ES-I3 (cell line): ENCODE measurements around the gene TACR2.

Source experiments
- H3K36me3 ChIP-seq: 2 replicates; pipeline ENCODE4 v1.6.1; 2013; ENCODE audit warnings: mild to moderate bottlenecking, low read length, control low read depth, moderate library complexity; ENCODE audit not compliant: insufficient read depth
- H3K4me1 ChIP-seq: 2 replicates; pipeline ENCODE4 v1.6.1; 2013; ENCODE audit warnings: mild to moderate bottlenecking, control low read depth, low read length; ENCODE audit not compliant: insufficient read depth
- H3K9ac ChIP-seq: 2 replicates; pipeline ENCODE4 v1.6.1; 2013; ENCODE audit warnings: low read depth, mild to moderate bottlenecking, low read length, moderate library complexity
- H3K9me3 ChIP-seq: 2 replicates; pipeline ENCODE4 v1.6.1; 2013; ENCODE audit warnings: mild to moderate bottlenecking, low read length, moderate library complexity; ENCODE audit not compliant: control insufficient read depth, insufficient read depth

Gene TACR2

DNA sequence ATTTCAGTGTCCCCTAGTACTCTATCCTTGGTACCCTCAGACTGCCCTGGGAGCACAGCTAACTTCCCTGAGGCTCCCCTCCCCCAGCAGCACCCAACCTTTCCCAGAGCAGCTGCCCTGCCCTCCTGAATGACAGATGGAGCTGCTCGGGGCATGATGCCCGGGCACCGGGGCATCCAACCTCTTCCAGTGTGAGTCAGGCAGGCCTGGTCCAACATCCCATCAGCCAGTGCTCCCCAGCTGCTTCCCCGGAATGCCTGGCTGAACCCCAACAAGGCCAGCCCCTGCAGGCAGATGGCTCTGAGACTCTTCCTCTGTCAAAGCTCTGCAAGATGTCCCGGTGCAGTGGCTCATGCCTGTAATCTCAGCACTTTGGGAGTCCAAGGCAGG lies 22.6 kb upstream of the TACR2 start:
- Histone ChIP-seq H3K9me3 (no peaks in the 10 kb centered on the region; the same call in 1 of the 2 replicates), H3K36me3 (no peaks in the 10 kb centered on the region), H3K4me1 (peaks cover 9% of the 10 kb centered on the region; the same call in 1 of the 2 replicates), H3K9ac (no peak overlapping the region)

DNA sequence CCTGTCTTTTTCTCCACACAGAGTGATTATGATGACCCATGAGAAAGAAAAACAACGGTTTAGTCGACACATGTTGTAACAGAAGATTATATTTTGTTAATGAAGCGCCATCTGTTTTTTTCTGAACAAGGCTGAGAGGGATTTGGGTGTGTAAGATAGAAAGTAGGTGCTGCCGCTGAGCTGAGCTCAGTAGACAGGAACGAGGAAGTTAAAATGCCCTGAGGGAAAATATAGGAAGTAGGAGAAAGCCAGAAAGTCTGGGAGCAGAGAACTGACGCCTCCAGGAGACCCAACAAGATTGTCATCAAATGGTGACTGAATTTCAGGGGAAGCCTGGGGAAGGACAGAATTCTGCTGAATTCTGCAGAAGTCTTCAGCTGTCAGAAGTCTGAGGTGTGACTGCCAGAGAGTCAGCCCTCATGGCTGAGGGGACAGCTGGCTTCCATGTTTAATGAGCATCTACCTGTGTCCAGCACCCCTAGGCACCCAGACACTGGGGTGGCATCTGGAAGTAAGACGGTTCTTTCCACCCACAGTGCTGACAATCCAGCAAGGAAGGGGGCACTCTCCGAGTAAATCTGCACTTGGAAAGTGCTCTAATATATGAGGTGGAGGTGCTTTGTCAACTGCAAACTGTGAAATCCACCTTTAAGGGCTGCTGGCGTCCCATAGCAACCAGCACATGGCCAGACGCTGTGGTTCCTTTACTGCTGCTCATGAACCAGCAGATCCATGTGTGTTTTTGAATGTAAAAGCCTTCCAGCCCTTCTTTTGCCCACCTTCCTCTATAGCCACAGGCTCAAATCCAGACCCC lies 22.0 kb upstream of the TACR2 start:
- no peak overlapping the region for H3K9ac ChIP-seq
- H3K4me1 ChIP-seq = peaks cover 9% of the 10 kb centered on the region; the same call in 1 of the 2 replicates
- H3K36me3 ChIP-seq = no peaks in the 10 kb centered on the region
- no peaks in the 10 kb centered on the region for H3K9me3 ChIP-seq

DNA sequence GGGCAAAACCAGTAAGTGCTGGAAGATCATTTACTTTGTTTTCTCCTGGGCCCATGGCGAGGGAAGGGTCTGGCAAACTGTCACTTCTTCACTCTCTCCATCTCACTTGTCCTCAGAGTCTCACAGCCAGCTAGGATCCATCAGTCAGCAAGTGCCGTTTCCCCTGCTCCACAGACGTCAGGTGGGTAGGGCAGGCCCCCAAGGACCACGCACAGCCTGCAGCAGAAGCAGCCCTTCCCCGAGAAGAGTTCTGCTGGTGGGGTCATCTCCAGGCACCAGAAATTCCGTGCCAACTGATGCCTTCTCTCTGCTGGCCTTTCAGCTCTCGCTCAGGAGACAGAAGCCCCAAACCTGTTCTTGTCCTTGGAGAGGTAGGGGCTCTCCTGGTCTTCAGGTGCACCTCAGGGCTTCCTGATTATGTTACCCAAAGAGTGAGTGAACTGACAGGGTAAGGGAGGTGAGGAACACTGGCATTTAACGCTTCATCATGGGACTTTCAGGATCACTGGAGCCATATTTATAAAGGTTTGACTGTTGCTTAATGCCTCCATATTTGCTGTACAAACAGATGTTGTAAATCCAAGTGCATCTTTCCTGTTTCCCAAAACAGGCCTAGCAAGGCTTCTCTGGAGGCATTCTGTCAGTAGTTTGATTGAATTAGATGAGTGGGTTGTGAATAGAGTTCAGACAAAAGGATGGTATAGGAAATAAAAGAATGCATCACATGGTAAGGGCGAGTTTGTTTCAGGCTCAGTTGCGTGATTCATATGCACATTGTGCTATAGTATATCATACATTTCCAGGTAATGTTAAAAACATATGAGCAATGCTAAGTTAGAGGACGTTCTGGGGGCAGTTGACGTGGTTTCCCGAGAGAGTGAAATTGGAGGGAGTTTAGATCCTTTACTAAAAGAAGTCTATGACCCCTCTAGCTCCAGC lies 20.9 kb upstream of the TACR2 start:
- Histone ChIP-seq H3K4me1 (peaks cover 9% of the 10 kb centered on the region; the same call in 1 of the 2 replicates), H3K9me3 (no peaks in the 10 kb centered on the region), H3K9ac (no peak overlapping the region), H3K36me3 (no peaks in the 10 kb centered on the region)

DNA sequence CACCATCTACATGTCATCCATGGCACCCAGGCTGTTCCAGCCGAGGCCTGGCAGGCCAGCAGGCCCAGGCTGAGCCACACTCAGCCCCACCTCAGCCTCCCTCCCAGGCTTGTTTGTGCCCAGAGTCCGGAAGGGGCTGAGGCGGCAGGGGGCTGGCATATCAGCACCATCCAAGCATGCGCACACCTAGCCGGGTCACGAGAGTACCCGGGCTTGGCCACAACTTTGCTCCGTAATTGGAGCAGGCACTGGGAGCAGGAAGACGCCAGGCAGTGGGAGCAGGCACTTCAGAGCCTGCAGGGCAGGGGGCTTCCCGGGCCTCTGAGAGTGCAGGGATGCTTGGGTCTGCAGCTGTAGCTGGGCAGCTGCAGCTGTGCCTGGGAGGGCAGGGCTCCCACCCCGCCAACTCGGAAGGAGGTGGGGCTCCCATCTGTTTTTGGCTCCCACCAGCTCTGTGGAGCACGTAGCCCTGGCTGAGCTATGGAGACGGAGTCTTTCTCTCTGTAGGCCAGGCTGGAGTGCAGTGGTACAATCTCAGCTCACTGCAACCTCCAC lies 19.3 kb upstream of the TACR2 start:
- no peaks in the 10 kb centered on the region for H3K36me3 ChIP-seq
- H3K9me3 ChIP-seq = no peaks in the 10 kb centered on the region
- peaks cover 9% of the 10 kb centered on the region; the same call in 1 of the 2 replicates for H3K4me1 ChIP-seq
- no peak overlapping the region for H3K9ac ChIP-seq

DNA sequence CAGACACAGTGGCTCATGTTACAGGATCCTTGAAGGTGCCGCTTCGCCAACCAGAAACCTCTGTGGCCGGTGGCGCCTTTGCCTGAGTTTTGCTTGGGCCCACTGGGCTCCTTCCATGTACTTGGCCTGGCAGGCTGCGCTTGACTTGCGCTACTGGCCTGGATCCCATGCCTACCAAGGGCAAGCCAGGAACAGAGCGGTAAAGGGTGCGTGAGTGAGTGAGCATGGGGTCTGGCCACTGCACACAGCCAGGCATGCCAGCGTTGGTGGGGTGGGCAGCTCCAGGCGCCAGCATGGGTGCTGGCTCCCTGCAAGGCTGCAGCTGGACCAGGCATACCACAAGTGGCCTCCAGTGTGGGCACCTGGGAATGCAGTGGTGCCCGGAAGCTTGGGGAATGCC lies 18.2 kb upstream of the TACR2 start:
- Histone ChIP-seq H3K36me3 (no peaks in the 10 kb centered on the region), H3K9ac (no peak overlapping the region), H3K4me1 (peaks cover 9% of the 10 kb centered on the region; the same call in 1 of the 2 replicates), H3K9me3 (no peaks in the 10 kb centered on the region)

DNA sequence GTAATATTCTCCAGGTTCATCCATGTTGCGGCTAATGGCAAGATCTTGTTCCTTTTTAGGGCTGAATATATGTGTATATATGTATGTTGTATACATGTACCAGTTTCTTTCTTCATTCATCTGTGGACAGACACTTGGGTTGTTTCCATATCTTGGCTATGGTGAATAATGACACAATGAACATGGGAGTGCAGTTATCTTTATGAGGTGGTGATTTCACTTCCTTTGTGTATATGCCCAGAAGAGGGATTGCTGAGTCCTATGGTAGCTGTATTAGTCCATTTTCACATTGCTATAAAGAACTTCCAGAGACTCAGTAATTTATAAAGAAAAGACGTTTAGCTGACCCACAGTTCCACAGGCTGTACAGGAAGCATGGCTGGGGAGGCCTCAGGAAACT lies 17.5 kb upstream of the TACR2 start:
- H3K36me3 ChIP-seq = no peaks in the 10 kb centered on the region
- H3K9me3 ChIP-seq = no peaks in the 10 kb centered on the region
- H3K9ac ChIP-seq = no peak overlapping the region
- peaks cover 9% of the 10 kb centered on the region; the same call in 1 of the 2 replicates for H3K4me1 ChIP-seq

DNA sequence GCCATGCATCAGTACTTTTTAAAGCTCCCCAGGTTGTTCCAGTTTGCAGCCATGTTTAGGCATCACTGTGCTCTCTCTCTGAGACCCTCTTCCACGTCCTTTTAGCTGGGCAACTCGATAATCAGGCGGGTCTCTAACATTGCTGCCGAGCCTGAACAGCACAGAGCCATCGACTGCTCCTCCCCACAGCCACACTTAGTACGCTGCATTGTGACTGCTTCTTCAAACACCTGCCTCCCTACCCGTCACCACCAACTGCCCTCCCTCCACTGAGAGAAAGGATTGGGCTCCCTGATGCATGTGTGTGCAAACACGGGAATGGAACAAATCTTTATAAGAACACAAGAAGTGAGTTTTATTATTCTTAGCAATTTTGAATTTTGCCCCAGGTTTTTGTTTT lies 11.4 kb upstream of the TACR2 start:
- Histone ChIP-seq H3K4me1 (no peaks in the 10 kb centered on the region), H3K36me3 (no peaks in the 10 kb centered on the region), H3K9me3 (no peaks in the 10 kb centered on the region), H3K9ac (no peak overlapping the region)

DNA sequence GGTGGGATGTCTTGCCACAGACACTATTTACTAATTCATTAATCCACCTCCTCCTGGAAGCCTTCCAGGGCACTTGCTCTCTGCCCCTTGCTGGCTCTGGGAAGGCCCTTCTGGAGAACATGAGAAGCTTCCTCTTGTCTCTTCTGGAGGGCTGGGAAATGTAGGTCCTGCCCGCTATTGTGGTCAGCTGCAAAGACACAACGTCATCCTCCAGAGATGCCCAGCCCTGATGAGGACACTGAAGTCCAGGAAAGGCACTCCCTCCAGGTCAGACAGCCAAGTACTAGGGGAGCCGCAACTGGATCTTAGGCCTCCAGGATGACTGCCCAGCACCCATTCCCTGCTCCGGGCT lies 9.6 kb upstream of the TACR2 start:
- no peaks in the 10 kb centered on the region for H3K9me3 ChIP-seq
- H3K36me3 ChIP-seq = no peaks in the 10 kb centered on the region
- H3K4me1 ChIP-seq = no peaks in the 10 kb centered on the region
- H3K9ac ChIP-seq = no peak overlapping the region

DNA sequence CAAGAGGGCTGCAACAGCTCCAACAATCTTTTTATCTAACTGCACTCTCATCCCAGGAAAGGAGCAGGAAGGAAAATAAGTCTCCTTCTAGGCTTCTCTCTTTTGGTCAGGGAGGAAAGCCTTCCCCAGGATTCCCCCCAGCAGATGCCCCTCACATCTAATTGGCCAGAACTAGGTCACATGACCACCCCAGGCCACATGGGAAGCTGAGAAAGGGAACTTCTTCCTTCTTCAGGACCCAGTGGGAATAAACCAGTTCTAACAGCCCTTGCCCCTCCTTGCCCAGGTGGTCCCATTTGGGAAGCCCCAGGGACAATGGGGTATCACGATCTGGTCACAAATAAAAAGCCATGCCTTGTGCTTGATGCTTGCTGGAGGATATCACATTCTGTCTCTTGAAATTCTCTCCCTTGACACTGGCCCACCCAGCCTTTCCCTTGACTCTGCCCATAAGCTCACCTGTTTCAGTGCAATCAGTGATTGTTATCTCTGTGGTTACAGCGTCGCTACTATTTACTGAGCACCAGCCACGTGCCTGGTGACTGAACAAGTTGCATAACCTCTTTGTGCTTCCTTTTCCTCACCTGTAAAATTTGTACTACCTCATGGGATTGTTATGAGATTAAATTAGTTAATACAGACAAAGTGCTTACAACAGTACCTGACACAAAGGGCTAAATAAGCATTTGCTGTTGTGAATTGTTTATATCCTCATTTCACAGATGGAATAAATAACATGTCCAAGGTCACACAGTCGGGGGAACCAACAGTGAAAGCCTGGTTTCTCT lies 9.0 kb upstream of the TACR2 start:
- Histone ChIP-seq H3K9ac (no peak overlapping the region), H3K9me3 (no peaks in the 10 kb centered on the region), H3K36me3 (no peaks in the 10 kb centered on the region), H3K4me1 (no peaks in the 10 kb centered on the region)

DNA sequence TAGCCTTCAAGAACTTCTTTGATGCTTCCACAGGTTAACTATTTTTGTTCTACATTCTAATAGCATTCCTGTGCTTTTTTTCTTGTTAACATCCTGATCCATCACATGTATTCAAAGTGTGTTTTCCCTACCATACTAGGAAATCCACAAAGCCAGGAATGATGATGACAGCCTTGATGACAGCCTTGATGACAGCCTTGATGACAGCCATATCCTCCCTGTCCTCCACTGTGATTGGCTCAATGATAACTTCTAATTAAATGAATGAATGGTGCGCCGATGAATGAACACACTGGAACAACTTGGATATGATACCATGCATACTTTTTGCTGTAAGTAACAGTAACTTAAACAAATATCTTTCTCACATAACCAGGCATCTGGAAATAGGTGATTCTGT lies 8.3 kb upstream of the TACR2 start:
- Histone ChIP-seq H3K36me3 (no peaks in the 10 kb centered on the region), H3K9ac (no peak overlapping the region), H3K9me3 (no peaks in the 10 kb centered on the region; the same call in 1 of the 2 replicates), H3K4me1 (no peaks in the 10 kb centered on the region)

DNA sequence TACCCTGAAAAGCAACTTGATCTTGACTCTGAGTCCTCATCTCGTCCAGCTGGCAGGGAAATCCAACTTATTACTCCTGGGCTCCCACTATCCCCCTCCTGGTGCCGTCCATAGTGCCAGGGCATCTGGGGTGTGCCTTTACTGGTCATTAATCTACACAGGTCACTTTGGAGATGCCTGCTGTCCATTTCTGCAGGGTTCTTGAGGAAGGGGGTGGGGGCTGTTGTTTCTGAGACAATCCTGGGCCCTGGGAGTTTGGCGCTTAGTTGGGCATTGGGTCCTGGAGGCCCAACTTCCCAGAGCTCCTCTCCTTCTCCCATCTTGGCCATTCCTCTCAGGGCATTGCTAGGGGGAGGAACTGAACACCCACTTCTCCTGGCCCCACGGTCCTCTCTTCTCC lies 6.0 kb upstream of the TACR2 start:
- no peaks in the 10 kb centered on the region for H3K36me3 ChIP-seq
- H3K9me3 ChIP-seq = no peaks in the 10 kb centered on the region; the same call in 1 of the 2 replicates
- no peaks in the 10 kb centered on the region for H3K4me1 ChIP-seq
- no peak overlapping the region for H3K9ac ChIP-seq

DNA sequence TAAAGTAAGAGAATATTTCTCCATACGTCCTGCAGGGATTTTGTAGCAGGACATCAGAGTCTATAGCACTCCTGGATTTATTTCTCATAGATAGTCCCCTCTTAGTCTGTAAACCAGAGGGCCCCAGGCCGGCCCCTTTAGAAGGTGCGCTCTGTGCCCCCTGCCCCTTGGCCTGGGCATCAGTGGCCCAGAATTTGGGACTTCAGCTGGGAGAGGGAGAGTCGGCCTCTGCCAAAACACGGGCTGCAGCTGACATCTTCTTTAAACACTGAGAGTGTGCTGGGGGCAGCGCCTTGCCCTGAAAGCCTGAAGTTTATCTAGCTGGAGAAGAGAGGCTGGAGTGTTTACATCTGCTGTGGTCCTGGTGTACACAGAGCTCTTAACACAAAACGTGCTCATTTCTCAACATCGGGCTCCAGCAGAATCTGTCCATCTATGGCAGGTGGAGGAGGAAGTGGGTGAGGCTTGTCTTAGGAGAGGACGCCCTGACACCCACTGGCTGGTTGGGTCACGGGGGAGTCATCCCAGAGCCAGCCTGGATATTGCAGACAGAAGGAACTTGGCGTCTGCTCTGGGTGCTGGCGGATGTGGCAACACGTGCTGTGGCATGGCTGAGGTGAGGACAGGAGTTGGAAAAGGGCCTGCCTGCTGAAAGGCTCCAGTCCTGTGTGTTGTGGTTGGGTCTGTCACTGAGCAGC lies 5.0 kb upstream of the TACR2 start:
- no peaks in the 10 kb centered on the region for H3K4me1 ChIP-seq

DNA sequence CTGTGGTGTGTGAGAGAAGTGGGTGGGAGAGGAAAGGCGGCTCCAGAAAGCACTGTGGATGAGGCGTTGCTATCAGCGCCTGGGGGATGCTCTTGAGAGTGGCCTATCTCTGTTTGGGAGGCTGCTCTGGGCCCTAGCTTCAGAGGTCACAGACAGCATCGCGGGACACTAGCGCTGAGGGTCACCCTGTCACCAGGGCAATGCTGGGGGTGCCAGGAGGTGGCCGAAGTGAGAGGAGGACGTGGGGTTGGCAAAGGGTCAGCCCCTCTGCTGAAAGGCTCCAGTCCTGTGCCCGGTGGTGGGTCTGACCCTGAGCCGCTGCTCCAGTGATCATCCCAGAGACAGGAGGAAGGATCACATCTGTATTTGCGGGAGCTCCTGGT lies 3.0 kb upstream of the TACR2 start:
- no peaks in the 10 kb centered on the region for H3K4me1 ChIP-seq
- H3K9me3 ChIP-seq = no peaks in the 10 kb centered on the region; the same call in 1 of the 2 replicates
- H3K36me3 ChIP-seq = no peaks in the 10 kb centered on the region
- H3K9ac ChIP-seq = no peak overlapping the region

More for the DNA sequence above, 5.0 kb upstream of the TACR2 start:
- H3K36me3 ChIP-seq = no peaks in the 10 kb centered on the region
- H3K9me3 ChIP-seq = no peaks in the 10 kb centered on the region; the same call in 1 of the 2 replicates
- H3K9ac ChIP-seq = no peak overlapping the region
